Measurements from ENCODE around the gene FOXD4L3. TPM values are rescaled to one million over a fixed set of nuclear protein-coding genes. Genes with fewer than 3 reads are reported as not detected.
"Not testable (repeated sequence)": the region's sequence is repeated elsewhere in the genome, so short reads cannot be mapped to it uniquely, and the experiment has no call there.

FOXD4L3 gene
- total and polyA plus RNA-seq, 5 donors: 0.05 to 0.26 TPM; not detected in 3

DNA sequence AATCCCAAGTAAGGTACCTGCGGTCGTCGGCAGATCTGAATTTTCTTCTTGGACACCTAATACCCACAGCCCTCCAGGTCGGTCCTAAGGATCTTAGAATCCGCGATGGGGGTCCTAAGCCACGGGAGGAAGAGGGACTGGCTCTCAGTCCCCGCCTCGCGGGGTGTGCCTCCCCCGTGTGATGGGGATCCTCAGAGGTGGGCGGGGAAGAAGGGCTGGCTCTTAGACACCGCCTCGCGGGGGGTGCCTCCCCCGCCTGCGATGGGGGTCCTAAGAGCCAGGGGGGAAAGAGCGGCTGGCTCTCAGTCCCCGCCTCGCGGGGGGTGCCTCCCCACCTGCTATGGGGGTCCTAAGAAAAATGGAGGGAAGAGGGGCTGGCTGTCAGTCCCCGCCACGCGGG lies 21.1 kb downstream of the FOXD4L3 start:
- H3K4me3 ChIP-seq (ENCODE audit: low read length); intact Hi-C loops (cut with DNase I); H3K27me3 ChIP-seq (ENCODE audit: control insufficient read depth, insufficient read depth); DNase-seq; H3K4me1 ChIP-seq (ENCODE audit: control insufficient read depth, insufficient read depth, low read length); H3K27ac ChIP-seq (ENCODE audit: low read length); H3K9me3 ChIP-seq (ENCODE audit: control insufficient read depth, low read length): not testable (repeated sequence)
- peak in 1 of 2 donors; percentile 20 for ATAC-seq
- 52% methylated on average over 11 of the region's 24 CpGs for WGBS

DNA sequence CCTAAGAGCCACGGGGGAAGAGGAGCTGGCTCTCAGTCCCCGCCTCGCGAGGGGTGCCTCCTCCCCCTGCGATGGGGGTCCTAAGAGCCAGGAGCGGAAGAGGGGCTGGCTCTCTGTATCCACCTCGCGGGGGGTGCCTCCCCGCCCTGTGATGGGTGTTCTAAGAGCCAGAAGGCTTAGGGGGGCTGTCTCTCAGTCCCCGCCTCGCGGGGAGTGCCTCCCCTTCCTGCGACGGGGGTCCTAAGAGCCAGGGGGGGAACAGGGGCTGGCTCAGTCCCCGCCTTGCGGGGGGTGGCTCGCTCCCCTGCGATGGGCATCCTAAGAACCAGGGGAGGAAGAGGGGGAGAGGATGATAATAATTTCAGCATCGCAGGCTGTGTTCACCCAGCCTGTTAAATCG lies 21.9 kb downstream of the FOXD4L3 start:
- intact Hi-C loops (cut with DNase I); DNase-seq; H3K4me1 ChIP-seq (ENCODE audit: control insufficient read depth, insufficient read depth, low read length); H3K27ac ChIP-seq (ENCODE audit: low read length); H3K9me3 ChIP-seq (ENCODE audit: control insufficient read depth, low read length); H3K27me3 ChIP-seq (ENCODE audit: control insufficient read depth, insufficient read depth); H3K4me3 ChIP-seq (ENCODE audit: low read length): not testable (repeated sequence)
- WGBS: 2% methylated on average over 6 of the region's 20 CpGs
- ATAC-seq: peak in 1 of 2 donors; percentile 37

GRCh38 chr9:68329106-68329505 lies 26.4 kb downstream of the FOXD4L3 start:
- H3K9me3 ChIP-seq (ENCODE audit: control insufficient read depth, low read length); DNase-seq; H3K27ac ChIP-seq (ENCODE audit: low read length); H3K4me3 ChIP-seq (ENCODE audit: low read length); H3K27me3 ChIP-seq (ENCODE audit: control insufficient read depth, insufficient read depth); intact Hi-C loops (cut with DNase I); H3K4me1 ChIP-seq (ENCODE audit: control insufficient read depth, insufficient read depth, low read length); ATAC-seq: not testable (repeated sequence)
- WGBS: 66% methylated on average over 2 of the region's 4 CpGs

- intact Hi-C loops (cut with DNase I): not testable (repeated sequence)
Observed at GRCh38 chr9:68330531-68331173, 28.0 kb downstream of the FOXD4L3 start.

GRCh38 chr9:68332122-68332521 lies 29.5 kb downstream of the FOXD4L3 start:
- H3K4me1 ChIP-seq (ENCODE audit: control insufficient read depth, insufficient read depth, low read length); H3K27me3 ChIP-seq (ENCODE audit: control insufficient read depth, insufficient read depth); H3K4me3 ChIP-seq (ENCODE audit: low read length); H3K9me3 ChIP-seq (ENCODE audit: control insufficient read depth, low read length); ATAC-seq; intact Hi-C loops (cut with DNase I); H3K27ac ChIP-seq (ENCODE audit: low read length); DNase-seq: not testable (repeated sequence)
- WGBS: 59% methylated on average over 1 of the region's 1 CpG

More at GRCh38 chr9:68330531-68331173, 28.0 kb downstream of the FOXD4L3 start:
- not testable (repeated sequence) for H3K27ac ChIP-seq (ENCODE audit: low read length); DNase-seq; H3K27me3 ChIP-seq (ENCODE audit: control insufficient read depth, insufficient read depth); H3K9me3 ChIP-seq (ENCODE audit: control insufficient read depth, low read length); ATAC-seq; H3K4me3 ChIP-seq (ENCODE audit: low read length); H3K4me1 ChIP-seq (ENCODE audit: control insufficient read depth, insufficient read depth, low read length)
- WGBS: 82% methylated on average over 7 of the region's 11 CpGs

DNA sequence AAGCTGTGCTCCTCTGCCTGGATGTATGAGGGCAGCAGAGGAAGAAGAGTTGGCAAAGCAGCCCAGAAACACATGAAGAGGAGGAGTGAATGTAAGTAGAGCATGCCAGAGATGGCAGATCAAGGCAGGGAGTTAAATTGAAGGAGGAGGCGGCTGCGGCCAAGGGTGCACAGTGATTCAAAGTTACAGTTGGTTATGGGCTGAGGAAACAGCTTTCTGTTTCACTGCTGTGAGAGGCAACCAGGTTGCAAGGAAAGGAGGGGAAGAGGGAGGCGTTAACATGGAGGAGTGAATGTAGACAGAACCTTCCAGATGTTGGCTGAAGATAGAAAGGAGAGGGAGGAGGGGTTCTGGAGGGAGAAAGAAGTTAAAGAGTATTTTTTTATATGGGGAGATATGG lies 33.3 kb downstream of the FOXD4L3 start:
- H3K4me3 ChIP-seq (ENCODE audit: low read length); H3K27me3 ChIP-seq (ENCODE audit: control insufficient read depth, insufficient read depth); H3K4me1 ChIP-seq (ENCODE audit: control insufficient read depth, insufficient read depth, low read length); H3K9me3 ChIP-seq (ENCODE audit: control insufficient read depth, low read length); DNase-seq; H3K27ac ChIP-seq (ENCODE audit: low read length); intact Hi-C loops (cut with DNase I): not testable (repeated sequence)
- WGBS: 70% methylated on average over 2 of the region's 3 CpGs
- peak; percentile 47 to 59 for ATAC-seq

DNA sequence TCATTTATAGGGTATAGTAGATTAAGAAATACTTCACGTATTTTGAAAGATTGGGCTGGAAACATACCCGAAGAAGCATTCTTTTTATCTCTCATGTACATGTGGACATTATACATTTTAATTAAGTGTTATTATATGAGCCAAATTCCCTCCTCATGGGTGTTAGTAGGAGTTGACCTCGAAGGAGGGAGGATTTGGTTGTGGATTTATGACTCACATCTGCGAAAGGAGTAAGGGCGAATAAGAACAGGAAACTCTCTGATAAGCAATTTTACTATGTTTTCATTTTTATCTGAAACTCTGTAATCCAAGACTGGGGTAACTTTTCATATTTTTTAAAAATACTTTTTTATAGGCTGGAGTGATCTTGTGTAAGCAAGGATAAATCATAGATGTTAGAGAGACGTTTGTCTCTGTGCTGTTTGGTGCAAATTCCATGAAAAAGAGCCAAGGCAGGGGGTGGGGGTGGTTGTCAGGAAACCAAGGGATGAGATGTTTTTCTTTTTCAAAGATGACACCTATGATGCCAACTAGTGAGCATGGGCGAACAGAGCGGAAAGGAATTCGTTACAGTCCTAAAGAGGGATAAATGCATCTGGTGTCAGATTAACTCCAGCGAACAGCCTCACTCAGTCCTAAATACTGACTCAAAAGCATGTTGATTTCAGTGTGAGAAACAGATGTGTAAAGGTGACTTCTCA lies 34.1 kb downstream of the FOXD4L3 start:
- ATAC-seq: peak; percentile 74 to 75
- H3K4me1 ChIP-seq (ENCODE audit: control insufficient read depth, insufficient read depth, low read length); H3K27me3 ChIP-seq (ENCODE audit: control insufficient read depth, insufficient read depth); H3K9me3 ChIP-seq (ENCODE audit: control insufficient read depth, low read length); H3K27ac ChIP-seq (ENCODE audit: low read length); intact Hi-C loops (cut with DNase I); H3K4me3 ChIP-seq (ENCODE audit: low read length); DNase-seq: not testable (repeated sequence)
- 42% methylated on average over 4 of the region's 10 CpGs for WGBS

DNA sequence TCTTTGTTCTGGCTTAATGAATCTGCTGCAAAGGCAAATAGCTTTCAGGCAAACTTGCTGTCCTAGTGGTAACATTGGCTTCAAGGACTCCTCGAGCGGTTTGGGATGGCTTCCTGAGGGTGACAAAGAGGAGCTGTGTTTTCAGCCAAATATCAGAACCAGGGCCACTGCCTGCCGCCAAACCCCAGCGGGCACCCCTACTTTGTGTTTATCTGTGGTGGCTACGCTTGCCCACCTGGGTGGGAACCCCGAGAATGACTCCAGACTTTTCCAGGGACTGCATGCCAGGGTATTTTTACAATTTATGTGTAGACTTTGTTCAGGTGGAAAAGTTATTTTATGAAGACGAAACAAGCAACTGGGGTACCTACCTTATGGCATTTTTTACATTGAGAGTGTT lies 35.3 kb downstream of the FOXD4L3 start:
- ATAC-seq; H3K9me3 ChIP-seq (ENCODE audit: control insufficient read depth, low read length); H3K27ac ChIP-seq (ENCODE audit: low read length); H3K4me1 ChIP-seq (ENCODE audit: control insufficient read depth, insufficient read depth, low read length); H3K27me3 ChIP-seq (ENCODE audit: control insufficient read depth, insufficient read depth); DNase-seq; intact Hi-C loops (cut with DNase I); H3K4me3 ChIP-seq (ENCODE audit: low read length): not testable (repeated sequence)
- 89% methylated on average over 7 of the region's 7 CpGs for WGBS

GRCh38 chr9:68342265-68343025 lies 39.8 kb downstream of the FOXD4L3 start:
- intact Hi-C loops (cut with DNase I); H3K27me3 ChIP-seq (ENCODE audit: control insufficient read depth, insufficient read depth); H3K4me3 ChIP-seq (ENCODE audit: low read length); H3K27ac ChIP-seq (ENCODE audit: low read length); DNase-seq; H3K9me3 ChIP-seq (ENCODE audit: control insufficient read depth, low read length); H3K4me1 ChIP-seq (ENCODE audit: control insufficient read depth, insufficient read depth, low read length): not testable (repeated sequence)
- ATAC-seq: peak; percentile 84 to 89
- WGBS: 8% methylated on average over 4 of the region's 10 CpGs

DNA sequence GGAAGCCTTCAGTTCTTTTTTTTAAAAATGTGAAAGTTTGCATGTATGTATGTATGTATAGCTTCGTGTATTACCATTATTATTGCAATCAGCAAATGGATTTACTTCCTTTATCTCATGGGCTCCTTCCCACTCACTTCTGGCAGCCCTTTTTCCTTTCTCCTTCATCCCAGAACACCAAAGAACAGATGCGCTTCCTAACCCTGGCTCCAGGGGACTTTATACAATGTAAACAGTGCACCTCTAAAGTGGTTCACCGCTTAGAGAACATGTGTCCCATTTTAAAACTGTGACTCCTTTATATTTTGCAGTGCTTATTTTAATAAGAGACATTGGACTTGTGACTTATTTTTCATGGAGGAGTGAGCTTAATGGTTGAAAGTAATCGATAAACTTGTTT lies 40.6 kb downstream of the FOXD4L3 start:
- WGBS: 66% methylated on average over 3 of the region's 4 CpGs
- intact Hi-C loops (cut with DNase I); H3K9me3 ChIP-seq (ENCODE audit: control insufficient read depth, low read length); H3K27me3 ChIP-seq (ENCODE audit: control insufficient read depth, insufficient read depth); H3K4me3 ChIP-seq (ENCODE audit: low read length); H3K27ac ChIP-seq (ENCODE audit: low read length); DNase-seq; H3K4me1 ChIP-seq (ENCODE audit: control insufficient read depth, insufficient read depth, low read length): not testable (repeated sequence)
- ATAC-seq: peak in 1 of 2 donors; percentile 8

- 47% methylated on average over 3 of the region's 4 CpGs for WGBS
- H3K4me3 ChIP-seq (ENCODE audit: low read length); H3K27ac ChIP-seq (ENCODE audit: low read length); H3K27me3 ChIP-seq (ENCODE audit: control insufficient read depth, insufficient read depth); H3K4me1 ChIP-seq (ENCODE audit: control insufficient read depth, insufficient read depth, low read length); intact Hi-C loops (cut with DNase I); H3K9me3 ChIP-seq (ENCODE audit: control insufficient read depth, low read length); DNase-seq: not testable (repeated sequence)
- peak; percentile 30 to 67 for ATAC-seq
Observed at GRCh38 chr9:68343992-68344391, 41.3 kb downstream of the FOXD4L3 start.
